Activated CD4-positive, CD25-positive, alpha-beta regulatory T cell treated with anti-CD3 and anti-CD28 coated beads, Interleukin-2, amount 50 U/mL, for 16 hours (primary cell): ENCODE data around the gene EIF4G2.

Experiments
- DNase-seq: peaks from one replicate; pipeline ENCODE4 v3.0.0-alpha.2; 2020; ENCODE audit warnings: low read depth, low spot score

Gene EIF4G2

GRCh38 chr11:10809373-10810160 lies 841 bp upstream of the EIF4G2 start:
- peak; percentile 19 for DNase-seq

GRCh38 chr11:10808235-10808552 lies 532 bp downstream of the EIF4G2 start:
- no peak for DNase-seq

GRCh38 chr11:10807493-10808234 lies 1.1 kb downstream of the EIF4G2 start:
- peak; percentile 6 for DNase-seq

GRCh38 chr11:10806206-10806605 lies 2.5 kb downstream of the EIF4G2 start:
- DNase-seq: no peak

GRCh38 chr11:10805741-10806140 lies 3.0 kb downstream of the EIF4G2 start:
- no peak for DNase-seq

GRCh38 chr11:10803676-10804075 lies 5.0 kb downstream of the EIF4G2 start:
- DNase-seq: no peak

- DNase-seq: no peak
These were observed 8.4 kb downstream of the EIF4G2 start for GRCh38 chr11:10800292-10800691.

- DNase-seq: no peak
These were observed 10.3 kb downstream of the EIF4G2 start for GRCh38 chr11:10798330-10798928.

- DNase-seq: no peak
These were observed 11.2 kb downstream of the EIF4G2 start for GRCh38 chr11:10797531-10797930.

- no peak for DNase-seq
These were observed 11.7 kb downstream of the EIF4G2 start for GRCh38 chr11:10797001-10797400.

GRCh38 chr11:10796191-10796590 lies 12.5 kb downstream of the EIF4G2 start:
- no peak for DNase-seq

- DNase-seq: no peak
These were observed 15.1 kb downstream of the EIF4G2 start for GRCh38 chr11:10793470-10794255.

GRCh38 chr11:10792385-10793068 lies 16.2 kb downstream of the EIF4G2 start:
- DNase-seq: peak; percentile 68

- no peak for DNase-seq
These were observed 22.3 kb downstream of the EIF4G2 start for GRCh38 chr11:10786451-10786850.

GRCh38 chr11:10785146-10785474 lies 23.6 kb downstream of the EIF4G2 start:
- no peak for DNase-seq

GRCh38 chr11:10784232-10785145 lies 24.2 kb downstream of the EIF4G2 start:
- DNase-seq: no peak

GRCh38 chr11:10780040-10780439 lies 28.7 kb downstream of the EIF4G2 start:
- DNase-seq: no peak

- DNase-seq: no peak
These were observed 29.6 kb downstream of the EIF4G2 start for GRCh38 chr11:10779086-10779485.

GRCh38 chr11:10778217-10778970 lies 30.3 kb downstream of the EIF4G2 start:
- DNase-seq: no peak

GRCh38 chr11:10777806-10778205 lies 30.9 kb downstream of the EIF4G2 start:
- no peak for DNase-seq
